NCI-H526 treated with DMSO at 0.1 percent for 48 hours (cell line): ENCODE data around the gene SLC22A9.
"Not testable (repeated sequence)": the region's sequence is repeated elsewhere in the genome, so short reads cannot be mapped to it uniquely, and the experiment has no call there.

Source experiments
- DNase-seq: peaks from one replicate; lab custom pipeline; 2025; lab: John Stamatoyannopoulos, UW

The SLC22A9 gene

DNA sequence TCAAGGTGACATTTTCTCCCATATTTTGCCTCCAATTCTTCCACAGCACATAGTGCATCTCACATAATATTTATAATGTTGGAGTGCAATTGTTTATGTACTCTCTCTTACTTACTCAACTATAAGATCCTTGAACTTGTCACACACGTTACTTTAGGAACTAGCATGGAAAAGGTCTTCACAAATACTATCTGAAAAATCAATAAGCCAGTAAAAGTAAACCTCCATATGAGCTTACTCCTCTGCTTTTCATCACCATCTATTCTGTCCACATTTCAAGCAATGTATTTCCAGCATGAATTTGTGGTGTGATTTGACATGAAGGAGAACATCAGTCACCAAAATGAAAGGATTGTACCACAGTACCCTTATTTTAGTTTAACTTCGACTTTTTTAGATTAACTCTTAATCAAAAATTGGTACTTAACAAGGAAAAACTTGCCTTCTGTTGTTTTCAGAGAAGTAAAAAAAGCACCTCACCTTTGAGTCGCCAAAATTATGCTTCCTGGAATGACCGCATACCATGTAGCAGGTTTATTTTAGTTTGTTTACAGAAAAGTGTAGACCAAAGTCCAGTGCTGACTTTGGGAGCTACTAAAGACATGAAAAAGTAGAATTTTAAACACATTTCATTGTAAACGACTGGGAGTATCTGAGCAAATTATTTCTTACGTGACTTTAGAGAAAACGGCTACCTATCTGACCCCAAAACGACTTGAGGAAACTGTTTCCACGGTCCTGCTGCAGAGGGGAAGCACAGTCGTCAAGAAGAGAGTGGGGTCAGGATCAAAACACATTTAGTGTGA is at the start of gene SLC22A9:
SLC22A9 (plus strand) TSS at position 621 of the 806 bp plus-strand sequence. CDS start 272 bp downstream, outside the sequence.
- DNase-seq, result no peak

DNA sequence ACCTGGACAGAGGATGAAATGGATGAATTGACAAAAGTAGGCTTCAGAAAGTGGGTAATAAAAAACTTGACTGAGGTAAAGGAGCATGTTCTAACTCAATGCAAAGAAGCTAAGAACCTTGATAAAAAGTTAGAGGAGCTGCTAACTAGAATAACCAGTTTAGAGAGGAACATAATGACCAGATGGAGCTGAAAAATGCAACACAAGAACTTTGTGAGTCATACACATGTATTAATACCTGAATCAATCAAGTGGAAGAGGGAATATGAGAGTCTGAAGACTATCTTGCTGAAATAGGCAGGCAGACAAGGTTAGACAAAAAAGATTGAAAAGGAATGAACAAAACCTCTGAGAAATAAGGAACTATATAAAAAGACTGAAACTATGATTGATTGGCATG is 47.9 kb upstream of the SLC22A9 start:
- no peak for DNase-seq

DNA sequence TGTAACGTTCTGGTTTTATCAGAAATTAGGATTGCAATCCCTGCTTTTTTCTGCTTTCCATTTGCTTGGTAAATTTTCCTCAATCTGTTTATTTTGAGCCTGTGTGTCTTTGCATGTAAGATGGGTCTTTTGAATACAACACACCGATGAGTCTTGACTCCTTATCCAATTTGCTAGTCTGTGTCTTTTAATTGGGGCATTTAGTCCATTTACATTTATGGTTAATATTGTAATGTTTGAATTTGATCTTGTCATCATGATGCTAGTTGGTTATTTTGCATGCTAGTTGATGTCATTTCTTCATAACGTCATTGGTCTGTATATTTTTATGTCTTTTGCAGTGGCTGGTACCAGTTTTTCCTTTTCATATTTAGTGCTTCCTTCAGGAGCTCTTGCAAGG is 34.5 kb upstream of the SLC22A9 start:
- not testable (repeated sequence) for DNase-seq

DNA sequence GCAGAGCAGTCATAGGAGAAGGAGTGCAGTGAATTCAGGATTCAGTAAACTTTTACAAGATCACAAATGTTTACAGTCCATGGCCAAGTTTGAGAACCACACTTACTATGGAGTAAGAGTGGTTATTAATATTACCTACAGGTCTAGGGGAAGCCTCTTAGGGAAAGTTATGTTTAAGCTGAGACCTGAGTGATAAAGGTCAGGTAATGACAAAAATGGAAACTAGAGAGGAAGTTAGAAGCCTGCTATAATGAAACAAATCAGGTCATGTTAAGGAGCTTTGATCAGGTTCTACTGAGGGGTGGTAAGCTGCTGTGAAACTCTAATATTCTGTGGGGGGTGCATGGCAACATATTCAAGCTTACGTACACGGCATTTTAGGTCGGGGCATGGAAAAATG is 32.5 kb upstream of the SLC22A9 start:
- no peak for DNase-seq

DNA sequence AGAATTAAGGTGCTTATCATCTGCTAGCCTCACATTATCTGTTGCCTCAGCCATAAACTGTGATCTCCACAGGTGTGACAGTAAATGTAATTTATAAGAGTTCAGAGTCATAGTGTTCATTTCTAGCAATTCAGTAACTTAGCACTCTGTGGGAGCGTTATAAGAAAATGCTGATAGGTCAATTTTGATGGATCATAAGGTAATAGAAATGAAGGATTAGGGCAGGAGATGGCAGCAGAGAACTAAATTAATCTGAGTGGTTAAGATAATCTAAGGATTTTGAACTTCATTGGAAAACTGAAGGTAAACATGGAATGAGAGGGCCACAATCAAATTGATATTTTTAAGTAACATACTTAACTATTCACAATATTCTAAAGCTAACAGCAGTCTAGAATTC is 26.5 kb upstream of the SLC22A9 start:
- DNase-seq, result no peak

DNA sequence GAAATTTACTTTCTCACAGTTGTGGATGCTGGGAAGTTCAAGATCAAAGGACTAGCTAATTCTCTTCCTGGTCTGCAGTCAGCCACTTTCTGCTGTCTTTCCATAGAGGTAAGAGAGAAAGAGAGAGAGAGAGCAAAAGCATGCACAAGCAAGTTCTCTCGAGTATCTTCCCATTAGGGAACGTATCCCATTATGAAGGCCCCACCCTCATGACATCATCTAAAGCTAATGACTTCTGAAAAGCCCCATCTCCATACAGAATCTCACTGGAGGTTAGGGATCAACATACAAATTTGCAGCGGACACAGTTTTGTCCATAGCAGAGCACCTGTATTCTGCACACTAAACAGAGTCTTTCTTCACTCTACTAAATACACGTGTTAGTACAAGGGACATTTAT is 17.4 kb upstream of the SLC22A9 start:
- no peak for DNase-seq

DNA sequence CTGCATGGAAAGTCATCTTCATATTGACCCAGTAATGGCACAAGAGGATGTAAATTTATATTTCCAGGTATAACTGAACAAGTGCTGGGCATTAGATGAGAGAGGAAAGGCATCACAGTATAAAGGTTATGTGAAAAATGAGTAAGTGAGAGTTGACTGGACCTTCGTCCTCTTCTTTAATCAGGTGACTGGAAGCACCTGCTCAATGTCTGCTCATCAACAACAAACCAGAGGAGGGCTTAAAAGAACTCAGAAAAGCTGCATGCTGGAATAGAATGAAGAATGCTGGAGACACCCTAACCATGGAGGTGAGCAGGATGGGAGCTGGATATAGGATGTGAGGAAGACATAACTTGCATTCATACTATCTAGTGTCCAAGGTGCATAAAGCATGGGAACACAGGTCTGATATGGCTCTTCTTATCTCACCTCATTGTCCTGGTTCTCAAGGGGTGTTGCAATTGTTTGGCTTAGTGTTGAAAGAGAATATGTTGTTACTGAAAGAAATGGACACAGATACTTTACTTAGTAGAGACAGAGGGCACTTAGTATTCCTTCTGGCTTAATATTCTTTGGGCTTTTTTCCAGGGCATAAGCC is 7.3 kb upstream of the SLC22A9 start:
- no peak for DNase-seq

DNA sequence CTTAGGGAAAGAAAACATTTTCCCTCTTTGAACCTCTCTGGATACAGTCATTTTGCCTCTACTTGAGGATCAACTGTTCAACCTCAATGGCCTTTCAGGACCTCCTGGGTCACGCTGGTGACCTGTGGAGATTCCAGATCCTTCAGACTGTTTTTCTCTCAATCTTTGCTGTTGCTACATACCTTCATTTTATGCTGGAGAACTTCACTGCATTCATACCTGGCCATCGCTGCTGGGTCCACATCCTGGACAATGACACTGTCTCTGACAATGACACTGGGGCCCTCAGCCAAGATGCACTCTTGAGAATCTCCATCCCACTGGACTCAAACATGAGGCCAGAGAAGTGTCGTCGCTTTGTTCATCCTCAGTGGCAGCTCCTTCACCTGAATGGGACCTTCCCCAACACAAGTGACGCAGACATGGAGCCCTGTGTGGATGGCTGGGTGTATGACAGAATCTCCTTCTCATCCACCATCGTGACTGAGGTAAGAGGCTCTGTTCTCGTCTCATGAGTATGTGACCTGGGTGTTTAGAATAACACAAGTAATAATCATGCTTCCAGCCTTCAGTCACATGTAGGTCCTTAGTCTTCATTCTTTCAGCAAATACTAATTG is 495 bp downstream of the SLC22A9 start:
- no peak for DNase-seq

DNA sequence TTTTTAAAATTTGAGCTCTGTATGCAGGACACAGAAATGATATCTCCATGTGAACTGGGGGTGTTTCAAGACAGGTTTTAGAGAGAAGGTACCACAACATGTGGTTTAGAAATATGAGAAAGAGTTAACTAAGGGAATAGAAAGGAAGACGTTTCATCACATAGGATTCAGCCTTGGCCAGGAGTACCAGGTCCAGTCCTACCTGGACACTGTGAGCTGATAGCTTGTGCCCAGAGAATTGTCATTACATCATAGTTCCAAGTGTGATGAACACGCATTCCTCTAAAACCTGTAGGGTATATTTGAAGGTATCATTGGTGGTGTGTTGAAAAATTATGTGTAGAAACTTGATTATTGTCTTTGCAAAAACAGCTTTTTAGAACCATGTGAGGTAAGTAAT is 1.8 kb downstream of the SLC22A9 start:
- DNase-seq, result no peak

DNA sequence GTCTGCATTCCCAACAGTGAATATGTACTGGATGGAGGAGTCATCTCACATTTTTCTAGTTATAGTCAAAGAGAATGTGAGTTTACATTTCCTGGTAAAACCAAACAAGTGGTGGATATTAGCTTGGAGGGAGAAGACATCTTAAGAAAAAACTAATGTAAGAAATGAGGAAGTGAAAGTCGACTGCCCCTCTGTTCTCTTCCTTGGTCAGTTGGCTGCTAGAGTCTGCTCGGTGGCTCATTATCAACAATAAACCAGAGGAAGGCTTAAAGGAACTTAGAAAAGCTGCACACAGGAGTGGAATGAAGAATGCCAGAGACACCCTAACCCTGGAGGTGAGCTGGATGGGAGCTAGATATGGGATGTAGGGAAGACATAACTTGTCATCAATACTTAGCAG is 5.8 kb downstream of the SLC22A9 start:
- no peak for DNase-seq

DNA sequence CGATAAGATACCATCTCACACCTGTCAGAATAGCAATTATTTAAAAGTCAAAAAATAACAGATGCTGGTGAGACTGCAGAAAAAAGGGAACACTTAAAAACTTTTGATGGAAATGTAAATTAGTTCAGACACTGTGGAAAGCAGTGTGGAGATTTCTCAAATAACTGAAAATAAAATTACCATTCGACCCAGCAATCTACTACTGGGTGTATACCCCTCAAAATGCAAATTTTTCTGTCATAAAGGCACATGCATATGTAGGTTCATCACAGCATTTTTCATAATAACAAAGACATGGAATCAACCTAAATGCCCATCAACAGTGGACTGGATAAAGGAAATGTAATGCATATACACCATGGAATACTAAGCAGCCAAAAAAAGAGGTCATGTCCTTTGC is 10.5 kb downstream of the SLC22A9 start:
- DNase-seq, result no peak

DNA sequence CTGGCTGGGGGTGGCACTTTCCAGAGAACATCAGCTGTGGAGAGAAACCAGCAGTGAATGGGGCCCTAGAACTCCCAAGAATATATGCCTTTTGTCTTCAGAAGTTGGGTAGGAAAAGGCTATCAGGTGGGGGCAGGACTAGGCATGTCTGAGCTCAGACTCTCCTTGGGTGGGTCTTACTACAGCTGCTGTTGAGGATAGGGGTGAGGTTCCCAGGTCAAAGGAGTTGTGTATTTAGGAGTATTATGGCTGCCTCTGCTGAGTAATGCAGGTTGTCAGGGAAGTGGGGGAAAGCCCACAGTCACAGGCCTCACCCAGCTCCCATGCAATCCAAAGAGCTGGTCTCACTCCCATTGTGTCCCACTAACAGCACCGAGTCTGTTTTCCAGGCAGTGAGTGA is 26.1 kb downstream of the SLC22A9 start:
- DNase-seq, result no peak

DNA sequence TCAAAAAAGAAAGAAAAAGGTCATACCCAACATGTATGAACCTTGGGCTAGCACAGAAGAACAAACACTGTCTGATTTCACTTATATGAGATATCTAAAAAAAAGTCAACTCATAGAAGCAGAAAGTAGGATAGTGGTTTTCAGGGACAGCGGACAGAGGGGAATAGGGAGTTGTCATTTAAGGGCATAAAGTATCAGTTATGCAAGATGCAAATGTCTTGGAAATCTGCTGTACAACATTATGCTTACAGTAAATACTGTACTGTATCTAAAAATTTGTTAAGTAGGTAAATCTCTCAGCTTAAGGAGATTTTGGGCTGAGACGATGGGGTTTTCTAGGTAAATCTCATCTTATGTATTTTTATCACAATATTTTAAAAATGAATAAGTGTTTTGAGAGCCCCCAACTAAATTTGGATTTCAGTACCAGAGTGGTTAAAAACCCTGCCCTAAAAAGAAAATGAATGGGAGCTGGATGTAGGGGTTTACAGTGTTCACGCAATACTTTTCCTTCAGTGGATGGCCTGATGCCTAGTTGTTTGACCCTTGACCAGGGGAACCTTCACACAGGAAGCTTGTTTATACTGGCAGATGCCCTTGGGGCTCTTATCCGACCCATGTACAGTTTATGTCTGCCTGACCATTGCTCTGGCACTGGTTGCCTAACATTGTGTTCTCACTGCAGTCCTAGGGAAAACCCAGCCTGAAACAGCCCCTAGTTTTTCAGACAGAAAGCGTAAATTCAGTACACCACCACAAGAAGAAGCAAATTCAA is 34.8 kb downstream of the SLC22A9 start:
- DNase-seq, result no peak

DNA sequence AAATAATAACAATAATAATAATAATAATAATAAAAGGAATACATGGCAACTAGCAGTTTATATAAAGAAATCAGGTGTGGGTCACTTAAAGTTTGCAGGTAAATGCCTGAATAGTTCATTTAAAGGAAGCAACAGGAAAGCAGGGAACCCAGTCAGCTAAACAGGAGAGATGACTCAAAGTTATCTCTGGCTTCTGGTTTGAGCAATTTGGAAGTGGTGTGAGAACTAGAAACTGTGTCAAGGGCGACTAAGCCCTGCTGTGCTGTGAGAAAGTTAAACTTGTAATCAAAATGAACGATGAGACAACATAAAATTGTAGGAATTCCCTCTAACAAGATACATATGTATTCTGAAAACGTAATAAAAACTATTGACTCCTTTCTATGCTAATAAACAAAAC is 35.5 kb downstream of the SLC22A9 start:
- DNase-seq, result no peak

DNA sequence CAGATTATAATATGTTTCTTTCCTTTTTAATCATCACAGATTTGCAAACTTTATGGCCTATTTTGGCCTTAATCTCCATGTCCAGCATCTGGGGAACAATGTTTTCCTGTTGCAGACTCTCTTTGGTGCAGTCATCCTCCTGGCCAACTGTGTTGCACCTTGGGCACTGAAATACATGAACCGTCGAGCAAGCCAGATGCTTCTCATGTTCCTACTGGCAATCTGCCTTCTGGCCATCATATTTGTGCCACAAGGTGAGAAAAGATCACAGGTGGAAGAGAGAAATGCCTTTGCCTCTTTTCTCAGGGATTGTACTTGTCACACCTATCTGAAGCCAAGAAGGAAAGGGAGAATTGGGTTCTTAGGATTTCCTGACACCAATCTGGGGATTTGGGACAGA is 36.9 kb downstream of the SLC22A9 start:
- no peak for DNase-seq

DNA sequence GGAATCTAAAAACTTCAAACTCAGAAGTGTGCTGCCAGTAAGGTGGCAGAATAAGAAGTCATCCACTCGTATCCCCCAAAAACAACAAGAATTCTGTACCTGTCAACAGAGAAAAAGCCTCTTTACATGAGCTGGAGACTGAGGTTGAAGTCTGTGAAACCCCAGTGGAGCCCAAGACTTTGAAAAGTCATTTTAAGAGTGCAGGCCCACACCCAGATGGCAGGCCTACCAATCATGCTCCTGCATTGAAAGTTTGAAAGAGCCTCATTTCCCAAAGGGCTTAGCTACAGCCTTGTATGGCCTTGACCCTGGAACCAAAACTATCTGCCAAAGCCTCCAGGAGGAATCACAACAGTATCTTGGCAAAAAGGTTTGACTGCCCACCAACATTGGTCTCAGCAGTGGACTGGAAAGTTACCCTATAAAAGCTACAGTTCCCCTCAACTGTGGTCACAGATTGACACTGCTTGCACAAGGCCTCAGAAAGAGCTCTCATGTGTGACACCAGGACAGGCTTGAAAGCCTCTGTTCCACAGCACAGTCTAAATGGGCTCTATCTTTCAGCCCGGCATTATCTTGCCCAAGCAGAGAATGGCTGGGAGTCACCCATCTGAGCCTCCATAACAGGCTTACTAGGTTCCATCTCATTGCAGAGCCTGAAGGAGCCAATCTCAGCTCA is 47.7 kb downstream of the SLC22A9 start:
- no peak for DNase-seq

DNA sequence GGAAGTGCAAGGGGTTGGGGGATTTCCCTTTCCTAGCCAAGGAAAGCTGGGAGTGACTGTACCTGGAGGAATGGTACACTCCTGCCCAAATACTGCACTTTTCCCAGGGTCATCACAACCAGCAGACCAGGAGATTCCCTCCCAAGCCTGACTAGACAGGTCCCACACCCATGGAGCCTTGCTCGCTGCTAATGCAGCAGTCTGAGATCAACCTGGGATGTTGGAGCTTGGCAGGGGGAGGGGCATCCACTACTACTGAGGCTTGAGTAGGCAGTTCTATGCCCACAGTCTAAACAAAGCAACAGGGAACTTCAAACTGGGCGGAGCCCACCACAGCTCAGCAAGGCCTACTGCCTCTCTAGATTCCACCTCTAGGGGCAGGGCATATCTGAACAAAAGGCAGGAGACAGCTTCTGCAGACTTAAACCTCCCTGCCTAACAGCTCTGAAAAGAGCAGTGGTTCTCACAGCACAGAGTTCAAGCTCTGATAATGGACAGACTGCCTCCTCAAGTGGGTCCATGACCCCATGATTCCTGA is 58.5 kb downstream of the SLC22A9 start:
- no peak for DNase-seq

DNA sequence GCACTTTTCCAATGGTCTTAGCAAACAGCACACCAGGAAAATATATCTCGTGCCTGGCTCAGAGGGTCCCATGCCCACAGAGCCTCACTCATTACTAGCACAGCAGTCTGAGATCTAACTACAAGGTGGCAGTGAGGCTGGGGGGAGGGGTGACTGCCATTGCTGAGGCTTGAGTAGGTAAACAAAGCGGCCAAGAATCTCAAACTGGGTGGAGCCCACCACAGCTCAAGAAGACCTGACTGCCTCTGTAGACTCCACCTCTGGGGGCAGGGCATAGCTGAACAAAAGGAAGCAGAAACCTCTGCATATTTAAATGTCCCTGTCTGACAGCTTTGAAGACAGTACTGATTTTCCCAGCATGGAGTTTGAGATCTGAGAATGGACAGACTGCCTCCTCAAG is 61.1 kb downstream of the SLC22A9 start:
- not testable (repeated sequence) for DNase-seq

DNA sequence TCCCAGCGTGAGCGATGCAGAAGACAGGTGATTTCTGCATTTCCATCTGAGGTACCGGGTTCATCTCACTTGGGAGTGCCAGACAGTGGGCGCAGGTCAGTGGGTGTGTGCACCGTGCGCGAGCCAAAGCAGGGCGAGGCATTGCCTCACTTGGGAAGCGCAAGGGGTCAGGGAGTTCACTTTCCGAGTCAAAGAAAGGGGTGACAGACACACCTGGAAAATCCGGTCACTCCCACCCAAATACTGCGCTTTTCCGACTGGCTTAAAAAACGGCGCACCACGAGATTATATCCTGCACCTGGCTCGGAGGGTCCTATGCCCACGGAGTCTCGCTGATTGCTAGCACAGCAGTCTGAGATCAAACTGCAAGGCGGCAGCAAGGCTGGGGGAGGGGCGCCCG is 65.8 kb downstream of the SLC22A9 start:
- not testable (repeated sequence) for DNase-seq

DNA sequence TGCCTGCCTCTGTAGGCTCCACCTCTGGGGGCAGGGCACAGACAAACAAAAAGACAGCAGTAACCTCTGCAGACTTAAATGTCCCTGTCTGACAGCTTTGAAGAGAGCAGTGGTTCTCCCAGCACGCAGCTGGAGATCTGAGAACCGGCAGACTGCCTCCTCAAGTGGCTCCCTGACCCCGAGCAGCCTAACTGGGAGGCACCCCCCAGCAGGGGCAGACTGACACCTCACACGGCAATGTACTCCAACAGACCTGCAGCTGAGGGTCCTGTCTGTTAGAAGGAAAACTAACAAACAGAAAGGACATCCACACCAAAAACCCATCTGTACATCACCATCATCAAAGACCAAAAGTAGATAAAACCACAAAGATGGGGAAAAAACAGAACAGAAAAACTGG is 66.2 kb downstream of the SLC22A9 start:
- not testable (repeated sequence) for DNase-seq

DNA sequence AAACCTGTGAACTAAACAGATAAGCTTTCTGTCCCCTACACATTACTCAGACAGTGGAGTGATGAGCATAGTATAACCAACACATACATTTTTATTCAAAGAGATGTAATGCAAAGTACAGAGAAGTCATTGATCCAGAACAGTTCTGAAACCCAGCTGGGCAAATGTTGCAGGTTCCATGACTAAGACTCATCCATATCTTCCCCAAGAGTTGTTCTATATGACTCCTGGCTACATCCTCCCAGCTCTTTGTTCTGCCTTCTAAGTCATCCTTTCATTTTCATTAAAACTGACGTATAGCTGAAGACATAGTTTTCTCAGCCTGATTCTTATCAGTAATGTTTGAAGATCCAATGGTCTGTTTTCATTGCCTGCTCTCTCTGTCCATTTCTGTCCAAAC is 74.1 kb downstream of the SLC22A9 start:
- DNase-seq, result no peak

DNA sequence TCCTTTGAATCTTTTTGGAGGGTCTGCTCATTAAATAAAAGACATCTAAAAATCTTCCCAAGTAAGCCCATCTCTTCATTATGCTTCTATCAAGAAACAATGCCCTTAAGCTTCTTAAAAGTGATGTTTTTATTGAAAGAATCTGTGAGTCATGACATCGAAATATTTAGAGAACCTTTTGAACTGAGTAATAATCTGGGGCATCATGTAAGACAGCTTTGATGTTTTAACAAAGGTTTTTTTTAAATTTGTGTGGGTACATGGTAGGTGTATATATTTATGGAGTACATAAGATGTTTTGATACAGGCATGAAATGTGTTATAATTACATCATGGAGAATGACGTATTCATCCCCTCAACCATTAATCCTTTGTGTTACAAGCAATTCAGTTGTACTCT is 74.6 kb downstream of the SLC22A9 start:
- no peak for DNase-seq
